Measurements from ENCODE around the gene OGG1.

The OGG1 gene

GRCh38 chr3:9727041-9727595 lies 22.6 kb upstream of the OGG1 start:
- in situ Hi-C loops (cut with MboI; ENCODE audit: low sequenced_read_pairs), result no loop called here

- in situ Hi-C loops (cut with MboI; ENCODE audit: low sequenced_read_pairs), result no loop called here
Observed at GRCh38 chr3:9727743-9728142, 22.0 kb upstream of the OGG1 start.

- in situ Hi-C loops (cut with MboI; ENCODE audit: low sequenced_read_pairs), result no loop called here
Observed at GRCh38 chr3:9729419-9729818, 20.3 kb upstream of the OGG1 start.

GRCh38 chr3:9730657-9731205 lies 19.0 kb upstream of the OGG1 start:
- in situ Hi-C loops (cut with MboI; ENCODE audit: low sequenced_read_pairs), result no loop called here

GRCh38 chr3:9731206-9732079 lies 18.3 kb upstream of the OGG1 start, which contains the start of gene BRPF1:
Gene BRPF1 (plus strand): TSS chr3:9731735. CDS start chr3:9734141, 2,406 bp downstream.
- in situ Hi-C loops (cut with MboI; ENCODE audit: low sequenced_read_pairs), result no loop called here

- in situ Hi-C loops (cut with MboI; ENCODE audit: low sequenced_read_pairs), result no loop called here
Observed at GRCh38 chr3:9732080-9732739, 17.5 kb upstream of the OGG1 start.

GRCh38 chr3:9732740-9733115 lies 17.0 kb upstream of the OGG1 start:
- in situ Hi-C loops (cut with MboI; ENCODE audit: low sequenced_read_pairs), result no loop called here

- in situ Hi-C loops (cut with MboI; ENCODE audit: low sequenced_read_pairs), result no loop called here
Observed at GRCh38 chr3:9736831-9737230, 12.9 kb upstream of the OGG1 start.

- in situ Hi-C loops (cut with MboI; ENCODE audit: low sequenced_read_pairs), result no loop called here
Observed at GRCh38 chr3:9739181-9739580, 10.6 kb upstream of the OGG1 start.

GRCh38 chr3:9742560-9742959 lies 7.2 kb upstream of the OGG1 start:
- in situ Hi-C loops (cut with MboI; ENCODE audit: low sequenced_read_pairs), result no loop called here

GRCh38 chr3:9743548-9743947 lies 6.2 kb upstream of the OGG1 start:
- in situ Hi-C loops (cut with MboI; ENCODE audit: low sequenced_read_pairs), result no loop called here

- in situ Hi-C loops (cut with MboI; ENCODE audit: low sequenced_read_pairs), result no loop called here
Observed at GRCh38 chr3:9744162-9744561, 5.6 kb upstream of the OGG1 start.

- in situ Hi-C loops (cut with MboI; ENCODE audit: low sequenced_read_pairs), result no loop called here
Observed at GRCh38 chr3:9745521-9745920, 4.2 kb upstream of the OGG1 start.

- in situ Hi-C loops (cut with MboI; ENCODE audit: low sequenced_read_pairs), result no loop called here
Observed at GRCh38 chr3:9746330-9746729, 3.4 kb upstream of the OGG1 start.

GRCh38 chr3:9747267-9747666 lies 2.5 kb upstream of the OGG1 start:
- in situ Hi-C loops (cut with MboI; ENCODE audit: low sequenced_read_pairs), result no loop called here

- in situ Hi-C loops (cut with MboI; ENCODE audit: low sequenced_read_pairs), result no loop called here
Observed at GRCh38 chr3:9748031-9748430, 1.7 kb upstream of the OGG1 start.

- in situ Hi-C loops (cut with MboI; ENCODE audit: low sequenced_read_pairs), result no loop called here
Observed at GRCh38 chr3:9749296-9749644, 482 bp upstream of the OGG1 start.

- in situ Hi-C loops (cut with MboI; ENCODE audit: low sequenced_read_pairs), result no loop called here
Observed at GRCh38 chr3:9750556-9751411, 1.0 kb downstream of the OGG1 start.

- in situ Hi-C loops (cut with MboI; ENCODE audit: low sequenced_read_pairs), result no loop called here
Observed at GRCh38 chr3:9754678-9755077, 4.9 kb downstream of the OGG1 start.

- in situ Hi-C loops (cut with MboI; ENCODE audit: low sequenced_read_pairs), result no loop called here
Observed at GRCh38 chr3:9757427-9757826, 7.7 kb downstream of the OGG1 start.

Data from HL-60/S4 (cell line).